ENCODE results near the gene GPR65.

GPR65 gene, protein sequence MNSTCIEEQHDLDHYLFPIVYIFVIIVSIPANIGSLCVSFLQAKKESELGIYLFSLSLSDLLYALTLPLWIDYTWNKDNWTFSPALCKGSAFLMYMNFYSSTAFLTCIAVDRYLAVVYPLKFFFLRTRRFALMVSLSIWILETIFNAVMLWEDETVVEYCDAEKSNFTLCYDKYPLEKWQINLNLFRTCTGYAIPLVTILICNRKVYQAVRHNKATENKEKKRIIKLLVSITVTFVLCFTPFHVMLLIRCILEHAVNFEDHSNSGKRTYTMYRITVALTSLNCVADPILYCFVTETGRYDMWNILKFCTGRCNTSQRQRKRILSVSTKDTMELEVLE

DNA sequence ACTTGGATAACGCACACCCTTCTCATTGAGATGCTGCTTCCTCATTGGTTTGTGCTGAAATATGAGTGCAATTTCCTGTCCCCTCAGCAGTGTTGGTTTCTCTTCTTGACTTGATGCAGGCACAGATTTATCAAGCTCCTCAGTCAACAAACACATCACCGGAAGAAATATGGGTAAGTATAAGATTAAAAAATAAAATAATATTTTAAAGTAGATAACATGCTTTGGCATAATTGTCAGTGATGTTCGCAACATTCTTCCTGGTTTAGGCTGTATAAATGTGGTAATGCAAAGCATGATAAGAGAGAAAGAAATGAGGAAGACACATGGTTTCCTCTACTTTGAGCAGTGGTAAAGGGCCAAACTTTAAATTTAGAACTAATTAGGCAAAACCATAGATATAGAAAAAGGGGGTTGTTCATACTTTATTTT is at the start of gene GPR65:
Gene GPR65, plus strand, starts transcription at position 86 of the 432 bp plus-strand sequence. CDS start 5,713 bp downstream, outside the sequence.
- no peak for DNase-seq

DNA sequence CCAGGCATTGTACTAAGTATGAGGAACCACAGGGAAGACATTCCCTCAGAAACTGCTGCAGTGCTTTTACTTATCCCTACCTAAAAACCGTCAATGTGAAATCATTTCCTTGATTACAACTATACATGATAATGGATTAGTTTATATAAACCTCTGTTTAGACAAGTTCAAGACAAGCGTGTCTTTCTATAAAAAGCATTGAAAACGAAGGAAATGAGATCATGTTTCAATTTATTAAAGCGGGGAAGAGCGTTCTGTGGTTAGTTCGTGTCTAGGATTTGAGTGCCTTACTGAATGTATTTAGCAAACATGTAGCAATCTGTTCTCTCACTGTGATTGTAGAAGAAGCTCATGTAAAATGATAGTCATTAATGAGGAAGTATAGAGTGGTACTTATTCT is 49.4 kb upstream of the GPR65 start:
- DNase-seq = no peak

DNA sequence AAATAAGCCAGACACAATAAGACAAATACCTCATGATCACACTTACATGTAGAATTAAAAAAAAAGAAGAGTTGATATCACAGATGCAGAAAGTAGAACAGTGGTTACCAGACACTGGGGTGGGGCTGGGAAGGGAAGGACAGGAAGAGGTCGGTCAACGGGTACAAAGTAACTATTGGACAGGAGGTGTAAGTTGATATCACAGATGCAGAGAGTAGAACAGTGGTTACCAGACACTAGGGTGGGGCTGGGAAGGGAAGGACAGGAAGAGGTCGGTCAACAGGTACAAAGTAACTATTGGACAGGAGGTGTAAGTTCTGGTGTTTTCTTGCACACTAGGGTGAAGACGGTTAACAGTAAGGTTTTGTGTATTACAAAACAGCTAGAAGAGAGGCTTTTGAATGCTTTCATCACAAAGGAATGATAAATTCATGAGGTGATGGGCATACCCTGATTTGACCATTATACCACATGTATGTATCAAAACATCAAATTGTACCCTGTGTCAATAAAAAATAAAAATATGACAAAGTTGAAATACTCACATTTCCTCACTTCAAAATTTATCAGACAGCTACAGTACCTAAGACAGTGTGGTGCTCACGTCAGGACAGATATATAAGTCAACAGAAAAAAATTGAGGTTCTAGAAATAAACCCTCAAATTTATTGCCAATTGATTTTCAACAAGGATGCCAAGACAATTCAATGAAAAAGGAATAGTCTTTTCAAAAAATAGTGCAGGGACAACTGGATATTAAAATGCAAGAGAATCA is 44.7 kb upstream of the GPR65 start:
- DNase-seq = no peak

DNA sequence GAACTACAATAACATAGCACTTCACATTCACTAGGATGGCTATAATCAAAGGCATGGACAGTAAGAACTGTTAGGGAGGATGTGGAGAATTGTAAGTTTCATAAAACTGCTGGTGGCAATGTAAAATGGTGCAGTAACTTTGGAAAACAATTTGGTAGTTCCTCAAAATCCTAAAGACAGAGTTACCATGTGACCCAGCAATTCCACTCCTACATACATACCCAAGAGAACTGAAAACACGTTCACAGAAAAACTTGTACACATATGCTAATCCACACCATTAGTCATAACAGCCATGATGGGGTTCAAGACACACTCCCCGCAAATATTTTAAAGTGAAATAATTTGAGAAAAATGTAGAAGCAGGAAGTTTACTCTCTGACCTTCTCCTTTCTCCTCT is 43.7 kb upstream of the GPR65 start:
- no peak for DNase-seq

DNA sequence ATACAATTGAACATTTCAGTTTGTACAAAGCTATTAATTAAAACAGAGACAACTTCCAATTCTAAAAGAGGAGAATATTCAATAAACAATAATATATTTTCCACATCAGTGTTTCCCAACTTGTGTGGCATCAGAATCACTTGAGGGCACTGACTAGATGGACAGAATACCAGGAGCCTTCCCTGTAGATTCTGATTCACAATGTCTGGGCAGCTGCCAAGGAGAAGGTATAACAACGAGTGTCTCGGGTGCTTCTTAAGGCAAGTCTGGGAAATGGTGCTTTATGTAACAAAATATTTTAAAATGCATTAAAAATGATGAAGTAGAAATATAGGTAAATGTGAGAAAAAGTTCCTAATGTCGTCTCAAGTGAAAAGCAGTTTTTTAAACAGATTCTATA is 38.1 kb upstream of the GPR65 start:
- no peak for DNase-seq

DNA sequence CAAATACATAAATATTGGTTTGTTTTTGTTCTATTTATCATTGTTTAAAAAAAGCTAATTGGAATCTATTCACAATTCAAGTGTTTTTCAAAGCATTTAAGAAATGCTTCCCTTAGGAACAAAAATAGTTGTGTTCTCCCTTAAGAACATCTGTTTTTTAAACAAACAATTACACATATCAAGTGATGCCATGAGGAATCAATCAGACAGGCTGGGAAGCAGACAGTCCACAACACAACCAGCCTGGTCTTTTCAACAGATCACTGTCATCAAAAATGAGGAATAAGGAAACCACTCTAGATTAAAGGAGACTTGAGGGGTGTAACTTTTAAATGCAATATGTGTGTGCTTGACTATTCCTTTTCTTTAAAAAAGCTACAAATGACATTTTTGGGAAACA is 37.4 kb upstream of the GPR65 start:
- DNase-seq = no peak

DNA sequence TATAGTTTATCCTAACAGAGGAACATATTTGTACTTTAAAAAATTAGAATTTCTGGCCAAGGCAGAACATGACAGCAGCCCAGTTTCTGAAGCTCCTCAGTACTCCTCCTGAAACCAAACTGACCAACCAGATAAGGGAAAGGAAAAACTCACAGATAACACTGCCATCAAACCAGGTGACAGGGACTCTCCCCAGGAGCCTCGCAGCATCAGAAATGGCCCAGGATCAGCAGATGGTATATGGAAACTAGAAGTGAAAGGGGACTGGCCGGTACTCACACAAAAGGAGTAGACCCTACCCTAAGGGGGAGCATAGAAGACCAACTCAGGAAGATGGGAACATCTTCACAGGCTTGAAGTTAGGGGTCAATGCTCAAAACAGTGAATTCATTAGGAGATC is 33.9 kb upstream of the GPR65 start:
- DNase-seq = no peak

DNA sequence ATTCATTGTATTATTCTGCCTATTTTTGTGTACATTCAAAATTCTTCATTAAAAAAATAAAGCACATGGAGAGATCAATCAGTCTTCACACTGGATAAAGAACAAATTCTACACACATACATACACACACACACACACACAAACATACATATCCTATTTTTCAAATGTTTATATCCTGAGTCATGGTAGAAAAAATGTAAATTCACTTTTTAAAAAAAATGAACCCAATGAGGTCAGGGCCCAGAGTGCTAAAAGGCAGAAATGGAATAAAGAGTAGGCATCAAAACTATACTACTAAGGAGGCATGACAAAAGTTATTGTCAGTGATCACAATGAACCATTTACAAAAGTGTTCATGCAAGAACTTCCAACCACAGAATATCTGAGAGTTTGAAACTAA is 29.3 kb upstream of the GPR65 start:
- DNase-seq = no peak

DNA sequence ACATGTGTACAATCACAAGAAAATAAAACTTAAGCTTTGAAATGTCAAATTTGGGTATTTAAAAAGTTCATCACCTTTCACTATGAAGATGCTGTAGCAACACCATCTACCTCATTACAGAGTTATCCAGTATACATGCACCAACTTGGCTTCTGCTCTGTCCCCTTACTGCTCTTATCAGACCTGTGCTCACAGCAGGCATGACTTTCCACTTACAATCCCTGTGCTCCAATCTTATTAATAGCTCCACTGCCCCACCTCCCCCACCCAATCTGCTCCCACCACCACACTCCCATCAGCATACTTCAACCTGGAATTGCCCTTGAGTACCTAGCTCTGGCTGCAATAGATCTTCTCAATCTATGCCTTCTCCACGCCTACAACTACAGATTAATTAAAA is 25.2 kb upstream of the GPR65 start:
- no peak for DNase-seq

DNA sequence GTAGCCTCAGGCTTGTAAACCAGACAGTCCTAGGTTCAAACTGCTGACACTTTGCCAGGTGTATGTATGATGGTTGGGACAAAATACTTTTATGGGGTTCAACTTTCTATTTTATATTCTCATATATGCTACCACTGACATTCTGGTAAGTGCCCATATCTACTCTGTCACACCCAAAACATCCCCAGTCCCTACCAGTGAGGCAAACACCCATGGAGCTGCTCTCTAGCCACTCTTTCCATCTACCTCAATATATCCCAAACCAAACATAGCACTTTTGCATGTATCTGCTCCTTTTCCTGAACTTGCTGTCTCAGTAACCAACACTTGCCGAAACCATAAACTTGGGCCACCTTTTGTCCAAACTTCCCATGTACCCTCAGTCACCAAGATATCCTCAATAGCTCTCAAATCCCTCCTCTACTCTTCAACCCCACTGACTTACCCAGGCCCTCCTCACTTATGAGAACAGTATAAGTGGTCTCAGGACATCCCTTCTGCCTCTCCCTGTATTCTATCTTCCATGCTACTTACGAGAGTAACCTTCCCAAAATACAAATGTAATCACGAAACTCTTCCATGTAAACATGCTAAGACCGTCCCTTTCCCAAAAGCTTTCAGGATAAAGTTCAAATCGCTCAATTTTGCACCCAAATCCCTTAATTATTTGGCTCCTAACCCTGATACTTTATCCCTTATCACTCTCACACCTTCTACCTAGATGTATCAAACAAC is 15.5 kb upstream of the GPR65 start:
- no peak for DNase-seq

DNA sequence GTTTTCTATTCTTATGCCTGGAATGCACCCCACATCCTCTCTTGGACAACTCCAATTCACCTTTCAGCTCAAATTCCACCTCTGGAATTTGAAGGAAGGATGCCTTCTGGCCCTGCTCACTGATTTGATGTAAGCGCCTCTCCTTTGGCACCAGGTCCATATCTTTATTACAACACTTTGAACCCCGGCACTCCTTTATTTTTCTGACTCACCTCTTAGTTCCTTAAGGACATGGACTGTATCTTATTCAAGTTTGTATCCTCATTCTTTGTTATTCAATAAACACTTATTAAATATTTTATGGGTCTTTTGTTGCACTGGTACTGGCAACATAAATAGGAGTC is 15.0 kb upstream of the GPR65 start:
- DNase-seq = no peak

DNA sequence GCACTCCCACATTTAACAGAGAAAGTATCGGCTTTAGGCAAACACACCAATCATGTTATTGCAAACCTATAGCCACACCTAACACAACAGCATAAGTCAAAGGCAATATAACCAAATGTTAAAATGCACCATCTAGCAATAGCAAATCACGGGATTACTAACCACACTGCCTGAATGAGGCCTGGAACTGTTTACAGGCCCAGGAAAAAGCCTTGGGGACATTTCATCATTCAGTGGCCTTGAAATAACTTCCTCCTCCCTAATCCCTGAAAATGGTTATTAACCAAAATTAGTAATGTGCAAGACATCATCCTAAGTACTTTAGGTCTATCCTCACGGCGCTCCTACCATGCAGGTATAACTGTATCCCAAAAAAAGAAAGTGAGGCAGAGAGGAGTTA is 14.3 kb upstream of the GPR65 start:
- DNase-seq = no peak

DNA sequence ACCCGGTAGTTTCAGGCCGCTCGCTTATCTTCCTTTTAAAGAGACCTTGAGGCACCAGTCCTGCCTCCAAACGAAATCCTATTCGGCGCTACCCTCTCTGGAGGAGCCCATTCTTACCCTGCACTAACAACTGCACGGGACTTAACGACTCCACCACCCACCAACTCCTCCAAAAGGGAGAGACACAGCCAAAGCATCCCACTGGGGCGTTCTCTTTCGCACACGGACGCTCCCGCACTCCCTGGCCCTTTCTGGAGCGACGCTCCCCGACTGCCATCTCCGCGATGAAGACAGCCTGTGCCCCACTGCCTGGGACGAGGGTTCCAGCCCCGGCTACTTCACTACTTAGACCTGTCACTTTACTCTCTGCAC is 12.6 kb upstream of the GPR65 start:
- DNase-seq = no peak

DNA sequence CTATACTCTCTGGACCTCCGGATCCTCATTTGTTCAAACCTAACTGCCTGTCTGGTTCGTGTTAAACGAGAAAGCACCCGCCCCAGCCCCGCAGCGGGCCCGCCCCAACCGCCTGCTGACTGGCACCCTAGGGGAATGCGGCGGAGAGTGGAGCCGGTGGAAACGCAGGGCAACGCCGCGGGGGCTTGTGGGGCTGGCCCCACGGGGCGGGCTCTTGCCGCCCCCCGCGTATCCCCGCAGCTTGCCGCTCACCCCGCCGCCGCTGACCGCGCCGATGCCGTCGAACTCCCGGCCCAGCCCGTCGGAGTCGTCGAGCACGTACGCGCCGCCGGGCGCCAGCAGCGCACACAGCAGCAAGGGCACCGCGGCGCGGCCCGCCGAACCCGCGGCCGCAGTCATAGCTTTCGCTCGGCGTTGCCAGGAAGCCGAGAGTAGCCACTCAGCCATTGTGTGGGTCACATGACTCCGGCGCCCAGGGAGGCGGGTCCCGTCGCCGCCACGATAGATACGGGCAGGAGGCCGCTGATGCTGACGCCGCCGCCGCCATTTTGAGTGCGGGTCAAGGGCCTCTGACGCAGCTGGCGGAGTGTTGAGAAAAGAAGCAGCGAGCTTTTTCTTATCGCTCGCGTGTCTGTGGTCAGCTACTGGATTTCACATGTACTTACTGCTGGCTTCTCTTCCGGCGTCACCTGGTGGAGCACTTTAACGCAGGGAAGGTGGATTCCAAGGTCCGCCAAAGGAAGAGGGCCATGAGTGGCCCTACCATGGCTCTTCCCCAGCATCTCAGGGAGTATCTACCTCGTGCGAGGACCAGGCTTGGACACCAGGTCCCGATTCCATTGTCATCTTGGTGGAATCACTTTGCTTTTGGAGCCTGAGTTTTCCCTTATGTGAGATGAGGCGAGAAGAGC is 12.0 kb upstream of the GPR65 start, which contains the start of gene GALC:
Gene GALC, minus strand, starts transcription at position 465 of the 911 bp plus-strand sequence. Its CDS starts 18 bp downstream, at position 447.
- no peak for DNase-seq

DNA sequence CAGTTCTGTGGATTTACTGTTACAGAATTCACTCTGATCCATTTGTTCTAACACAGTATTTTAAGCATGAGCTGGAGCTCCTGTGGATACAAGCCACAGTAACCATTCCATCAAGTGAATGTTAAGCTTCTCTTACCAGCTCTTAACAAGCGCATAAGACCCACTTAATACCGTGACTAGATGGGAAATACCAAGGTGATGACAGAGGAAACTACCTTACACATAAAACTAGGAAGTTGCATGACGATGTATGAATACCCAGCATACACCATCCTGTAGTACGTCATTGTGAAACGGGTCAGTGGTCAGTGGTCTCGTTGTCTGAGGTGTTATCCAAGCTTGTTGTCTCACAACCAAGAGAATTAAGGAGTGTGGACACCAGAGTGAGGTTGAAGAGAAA is 10.0 kb upstream of the GPR65 start:
- DNase-seq = no peak

DNA sequence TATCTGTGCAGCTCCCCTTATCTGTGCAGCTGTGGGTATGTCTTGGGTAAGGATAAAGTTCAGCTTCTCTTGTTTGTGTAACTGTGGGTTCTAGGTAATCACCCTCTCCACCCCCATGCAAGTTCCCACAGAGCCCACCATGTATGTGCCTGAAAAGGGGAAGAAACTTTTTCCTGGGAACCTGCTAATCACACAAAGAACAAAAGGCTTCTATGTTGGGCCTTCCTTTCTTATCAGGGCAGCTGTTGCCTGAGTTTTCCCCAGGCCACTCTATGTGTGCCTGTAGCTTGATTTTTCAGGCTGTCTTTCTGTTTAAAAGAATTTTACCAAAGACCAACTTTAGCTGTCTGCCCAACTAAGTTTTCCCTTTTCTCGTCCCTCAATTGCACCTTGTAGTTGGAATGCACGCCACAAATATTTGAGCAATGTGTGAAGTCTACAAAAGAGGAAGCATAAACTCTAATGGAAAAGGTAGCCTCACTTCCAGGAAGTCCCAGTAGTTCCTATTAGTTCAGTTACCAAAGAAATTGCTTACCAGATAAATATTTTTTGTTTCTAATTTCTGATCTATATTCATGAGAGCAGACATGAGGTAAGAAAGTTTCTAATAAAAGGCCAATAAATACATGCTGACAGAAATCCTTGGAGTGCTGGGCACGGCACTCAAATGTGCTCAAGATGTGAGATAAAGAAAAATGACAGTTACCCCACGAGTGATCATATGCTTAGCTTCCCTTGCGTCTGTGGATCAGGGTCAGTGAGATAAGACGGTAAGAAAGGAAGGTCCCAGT is 9.2 kb upstream of the GPR65 start:
- DNase-seq = no peak

DNA sequence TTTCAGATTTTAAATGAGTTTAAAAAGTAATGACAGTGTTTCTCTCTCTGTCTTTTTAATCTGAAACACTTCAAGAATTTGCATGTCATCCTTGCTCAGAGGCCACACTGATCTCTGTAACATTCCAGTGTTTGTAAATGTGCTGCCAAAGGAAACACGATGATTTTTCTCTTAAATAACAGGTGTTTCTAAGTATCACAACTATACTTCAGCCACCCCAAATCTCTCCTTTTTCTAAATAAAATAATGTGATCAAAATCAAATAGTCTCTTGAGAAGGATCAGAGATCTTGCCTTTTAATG is 8.7 kb upstream of the GPR65 start:
- DNase-seq = no peak

DNA sequence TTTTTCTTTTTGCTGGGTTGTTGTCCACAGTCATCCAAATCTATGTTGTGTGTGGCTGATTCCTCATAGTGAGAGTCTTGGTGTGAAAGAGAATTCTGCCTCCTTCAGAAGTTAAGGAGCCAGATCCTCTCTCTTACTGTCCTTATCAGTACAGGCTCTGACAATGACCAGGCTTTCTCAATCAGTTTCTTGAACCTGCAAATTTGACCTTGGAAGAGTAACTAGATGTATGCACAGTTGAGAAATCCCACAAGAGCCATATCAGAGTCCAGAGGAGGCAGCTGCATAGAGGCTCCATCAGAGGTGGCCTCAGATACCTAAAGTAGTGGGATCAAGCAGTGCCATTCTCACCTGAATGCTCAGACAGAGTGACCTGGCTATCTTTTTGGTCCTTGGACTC is 6.5 kb upstream of the GPR65 start:
- no peak for DNase-seq

DNA sequence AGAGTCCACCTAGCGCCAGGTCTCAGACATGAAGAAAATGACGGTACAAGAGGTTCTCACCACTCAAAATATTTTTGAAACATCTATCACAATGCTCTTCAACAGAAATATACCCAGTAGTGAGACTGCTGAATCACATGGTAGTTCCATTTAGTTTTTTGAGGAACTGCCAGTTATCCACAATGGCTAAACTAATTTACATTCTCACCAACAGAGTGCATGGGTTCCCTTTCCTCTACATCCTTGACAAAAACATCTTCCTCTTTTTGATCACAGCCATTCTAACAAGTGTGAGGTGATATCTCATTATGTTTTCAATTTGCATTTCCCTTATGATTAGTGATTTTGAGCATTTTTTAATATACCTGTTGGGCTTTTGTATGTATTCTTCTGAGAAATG is 5.7 kb upstream of the GPR65 start:
- DNase-seq = no peak

DNA sequence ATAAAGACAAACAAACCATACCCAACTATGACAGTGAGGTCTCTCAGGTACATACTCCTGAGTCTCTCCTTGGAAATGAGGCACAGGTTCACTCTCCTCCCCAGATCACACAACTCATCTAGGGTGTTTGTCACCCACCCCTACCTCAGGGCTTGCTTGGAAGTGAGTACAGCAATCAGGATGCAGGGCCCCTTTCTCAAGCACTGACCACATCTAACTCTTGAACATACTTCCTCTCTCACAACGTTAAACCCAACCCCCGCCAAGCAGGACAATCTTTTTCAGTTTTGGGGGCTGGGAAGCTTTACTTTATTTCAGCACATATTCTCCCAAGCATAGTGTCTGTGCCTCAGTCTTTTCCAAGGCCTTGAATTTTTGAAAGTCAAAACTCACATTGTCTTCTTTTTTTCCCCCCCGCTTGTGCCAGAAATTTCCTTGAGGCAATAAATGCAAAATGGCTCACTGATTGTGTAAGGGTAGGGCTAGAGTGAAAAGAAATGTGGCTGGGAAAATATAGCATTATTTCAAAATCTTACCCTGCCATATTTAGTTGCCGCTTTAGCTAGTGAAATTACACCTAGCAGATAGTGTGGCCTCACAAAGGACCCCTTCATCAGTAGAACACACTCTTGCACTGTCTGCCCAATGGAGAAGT is 2.4 kb upstream of the GPR65 start:
- DNase-seq = no peak

DNA sequence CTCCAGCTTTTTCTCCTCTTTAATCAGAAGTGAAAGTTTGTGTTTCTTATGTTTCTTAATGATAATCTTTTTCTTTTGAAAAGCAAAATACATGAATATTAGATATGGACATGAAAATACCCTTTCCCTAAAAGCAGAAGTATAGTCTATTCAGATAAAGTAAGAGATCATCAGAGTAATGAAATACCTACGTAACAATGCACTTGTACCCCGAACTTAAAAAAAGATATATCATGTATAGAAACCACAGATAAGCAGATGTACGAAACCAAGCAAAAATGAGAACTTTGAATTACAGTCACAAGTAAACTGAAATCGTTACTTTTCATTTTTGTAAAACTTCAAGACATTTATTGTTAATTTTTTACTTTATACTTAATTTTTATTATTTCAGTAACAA is 1.5 kb upstream of the GPR65 start:
- DNase-seq = no peak
